Stimulated activated CD4-positive, alpha-beta T cell treated with anti-CD3 and anti-CD28 coated beads, Interleukin-15, amount 100 ng/mL, for 24 hours (primary cell): Measurements from ENCODE around the gene SSH2.
"Not testable (repeated sequence)": the region's sequence is repeated elsewhere in the genome, so short reads cannot be mapped to it uniquely, and the experiment has no call there.

Experiments
- DNase-seq: peaks from one replicate; pipeline ENCODE4 v3.0.0-alpha.2; 2020

The SSH2 gene

DNA sequence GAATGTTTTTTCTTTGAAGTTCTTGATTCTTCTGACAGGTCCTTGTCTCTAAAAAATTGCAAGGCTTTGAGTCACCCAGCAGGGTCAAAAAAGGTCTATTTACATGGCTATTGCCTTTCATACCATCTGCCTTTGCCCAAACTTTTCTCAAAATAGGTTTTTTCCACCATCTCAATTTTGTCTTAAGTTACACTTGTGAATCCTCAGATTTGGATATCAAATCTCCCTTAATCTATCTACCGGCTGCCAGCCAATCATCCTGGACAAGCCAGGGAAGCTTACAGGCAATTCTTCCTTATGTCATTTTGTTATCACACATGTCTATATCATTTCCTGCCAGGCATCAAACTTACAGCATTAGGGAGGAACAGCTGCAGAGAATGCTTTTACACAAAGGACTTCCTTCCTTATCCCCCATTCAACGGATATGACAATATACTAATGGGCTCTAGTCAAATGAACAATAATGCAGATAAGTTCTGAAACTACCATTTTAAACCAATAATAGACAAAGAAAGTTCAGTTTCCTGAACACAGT lies 203.2 kb downstream of the SSH2 start:
- no peak for DNase-seq

DNA sequence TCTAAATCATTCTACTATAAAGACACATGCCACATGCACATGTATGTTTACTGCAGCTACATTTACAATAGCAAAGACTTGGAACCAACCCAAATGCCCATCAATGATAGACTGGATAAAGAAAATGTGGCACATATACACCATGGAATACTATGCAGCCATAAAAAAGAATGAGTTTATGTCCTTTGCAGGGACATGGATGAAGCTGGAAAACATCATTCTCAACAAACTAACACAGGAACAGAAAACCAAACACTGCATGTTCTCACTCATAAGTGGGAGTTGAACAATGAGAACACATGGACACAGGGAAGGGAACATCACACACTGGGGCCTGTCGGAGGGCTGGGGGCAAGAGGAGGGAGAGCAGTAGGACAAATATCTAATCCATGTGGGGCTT lies 204.6 kb downstream of the SSH2 start:
- not testable (repeated sequence) for DNase-seq

DNA sequence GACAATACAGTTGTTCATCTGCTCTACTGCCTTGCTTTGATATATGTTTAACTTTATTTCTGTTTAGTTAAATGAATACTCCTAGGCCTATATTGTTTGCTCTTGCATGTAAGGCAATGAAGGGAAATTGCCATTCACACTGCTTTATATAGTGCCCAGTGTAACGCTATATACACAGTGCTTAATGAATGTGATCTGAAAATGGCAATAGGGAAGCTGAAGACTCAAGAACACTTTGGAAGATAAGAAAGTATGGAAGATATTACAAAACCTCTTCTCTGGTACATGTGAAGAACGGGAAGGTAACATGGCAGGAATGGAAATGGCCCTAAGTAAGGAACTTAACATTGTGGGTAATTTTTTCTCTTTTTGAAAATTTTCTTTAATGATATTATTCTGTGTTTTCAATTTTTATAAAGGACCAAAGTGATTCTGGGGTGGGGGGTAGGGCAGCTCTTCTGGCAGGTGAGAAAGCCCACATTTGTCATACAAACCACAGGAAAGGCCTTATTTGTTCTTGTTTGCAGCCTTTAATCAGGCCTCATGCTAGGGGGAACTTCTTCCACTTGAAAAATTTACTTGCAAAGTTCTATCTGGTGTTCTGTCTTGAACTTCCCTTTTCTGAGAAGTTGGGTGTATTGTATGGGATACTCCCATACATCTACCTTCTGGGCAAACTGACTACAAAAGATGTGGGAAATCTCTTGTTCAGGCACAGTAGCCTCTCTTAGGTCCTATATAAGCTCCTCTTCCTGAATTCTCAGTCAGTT lies 206.6 kb downstream of the SSH2 start:
- DNase-seq, result no peak

DNA sequence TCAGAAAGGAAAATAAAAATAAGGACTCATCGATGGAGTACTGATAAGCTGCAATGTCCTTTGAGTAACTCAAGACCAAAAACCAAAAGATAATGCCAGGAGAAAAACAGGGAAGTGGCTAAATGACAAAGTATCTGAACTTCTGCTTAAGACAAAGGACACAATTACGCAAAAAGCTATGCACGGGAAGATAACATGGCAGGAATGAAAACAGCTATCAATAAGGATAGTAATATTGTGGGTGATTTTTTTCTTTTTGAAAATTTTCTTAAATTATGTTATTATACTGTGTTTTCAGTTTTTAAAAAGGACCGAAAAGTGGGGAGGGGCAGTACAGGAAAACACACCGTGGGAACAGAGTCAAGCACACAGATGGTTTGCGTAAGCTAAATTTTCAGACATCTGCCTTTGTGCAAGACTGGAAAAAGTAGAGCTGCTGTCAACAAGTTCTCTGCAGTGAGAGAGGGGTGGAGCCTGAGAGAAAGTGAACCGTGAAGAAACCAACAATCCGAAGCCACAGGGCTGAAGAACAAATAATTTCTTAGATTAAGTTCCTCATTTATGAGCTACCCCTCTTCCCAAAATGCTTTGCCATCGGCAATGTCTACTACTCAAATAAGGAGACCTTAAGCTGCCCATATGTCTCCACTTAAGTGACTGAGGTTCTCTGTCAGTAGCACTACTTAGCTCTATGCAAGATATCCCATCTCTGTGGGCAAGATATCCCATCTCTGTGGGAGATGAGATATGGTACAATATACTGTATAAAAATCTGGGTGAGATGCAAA lies 207.4 kb downstream of the SSH2 start:
- DNase-seq, result peak; percentile 26

DNA sequence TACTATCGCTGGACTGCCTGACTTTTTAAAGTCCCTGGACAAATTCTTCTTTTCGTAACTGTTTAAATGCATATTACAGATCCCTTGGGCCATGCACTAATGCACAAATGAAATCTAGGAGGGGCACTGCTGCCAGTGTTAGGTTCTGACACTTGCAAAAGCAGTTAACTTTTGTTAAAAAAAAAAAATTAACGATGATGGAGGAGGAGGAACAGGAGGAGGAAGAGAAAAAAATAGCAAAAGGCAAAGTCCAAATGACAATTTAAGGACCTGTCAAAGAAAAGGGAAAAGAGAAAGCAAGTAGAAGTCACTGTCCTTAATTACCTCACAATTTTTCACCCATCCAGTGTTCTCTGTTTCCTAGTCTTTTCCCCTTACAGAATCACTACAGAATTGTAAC lies 209.5 kb downstream of the SSH2 start:
- DNase-seq, result no peak

DNA sequence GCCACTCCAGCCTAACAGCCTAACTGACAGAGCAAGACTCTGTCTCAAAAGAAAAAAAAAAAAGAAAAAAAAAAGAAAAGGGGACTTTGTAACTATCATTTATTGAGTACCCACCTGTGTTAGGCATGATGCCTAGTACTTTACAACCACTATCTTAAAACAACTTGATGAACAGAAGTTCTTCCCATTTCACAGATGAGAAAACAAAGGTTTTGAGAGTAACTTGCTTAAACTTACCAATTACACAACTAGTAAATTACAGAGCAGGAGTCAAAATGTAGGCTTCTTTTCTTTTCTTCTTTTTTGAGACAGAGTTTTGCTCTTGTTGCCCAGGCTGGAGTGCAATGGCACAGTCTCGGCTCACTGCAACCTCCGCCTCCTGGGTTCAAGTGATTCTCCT lies 210.6 kb downstream of the SSH2 start:
- DNase-seq, result no peak

DNA sequence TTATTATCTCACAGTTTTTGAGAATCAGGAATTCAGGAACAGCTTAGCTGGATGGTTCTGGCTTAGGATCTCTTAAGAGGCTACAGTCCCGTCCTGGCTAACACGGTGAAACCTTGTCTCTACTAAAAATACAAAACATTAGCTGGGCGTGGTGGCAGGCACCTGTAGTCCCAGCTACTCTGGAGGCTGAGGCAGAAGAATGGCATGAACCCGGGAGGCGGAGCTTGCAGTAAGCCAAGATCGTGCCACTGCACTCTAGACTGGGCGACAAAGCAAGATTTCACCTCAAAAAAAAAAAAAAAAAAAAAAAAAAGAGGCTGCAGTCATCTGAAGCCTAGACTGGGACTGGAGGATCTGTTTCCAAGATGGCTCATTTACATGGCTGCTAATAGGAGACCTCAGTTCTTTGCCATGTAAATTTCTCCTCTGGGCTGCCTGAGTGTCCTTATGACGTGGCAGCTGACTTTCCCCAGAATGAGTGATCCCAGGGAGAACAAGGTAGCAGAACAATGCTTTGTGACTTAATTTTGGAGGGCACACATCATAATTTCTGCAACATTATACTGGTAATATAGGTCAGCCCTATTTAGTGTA lies 211.5 kb downstream of the SSH2 start:
- DNase-seq, result no peak

DNA sequence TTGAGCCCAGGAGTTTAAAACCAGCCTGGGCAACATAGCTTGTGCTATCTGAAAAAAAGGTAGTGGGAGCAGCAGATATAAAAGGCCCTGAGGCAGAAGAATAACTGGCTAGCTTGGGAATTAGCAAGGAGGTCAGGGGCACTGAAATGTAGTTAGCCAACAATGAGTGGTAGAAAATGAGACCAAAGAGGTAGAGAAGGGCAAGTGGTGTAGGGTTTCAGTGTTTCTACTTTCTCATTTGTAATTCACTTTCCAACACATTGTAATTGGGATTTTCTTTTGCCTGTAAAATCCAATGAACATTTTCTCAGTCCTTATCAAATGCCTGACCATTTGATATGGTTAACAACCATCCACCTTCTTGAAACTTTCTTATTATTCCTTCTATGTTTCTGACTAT lies 212.2 kb downstream of the SSH2 start:
- no peak for DNase-seq

DNA sequence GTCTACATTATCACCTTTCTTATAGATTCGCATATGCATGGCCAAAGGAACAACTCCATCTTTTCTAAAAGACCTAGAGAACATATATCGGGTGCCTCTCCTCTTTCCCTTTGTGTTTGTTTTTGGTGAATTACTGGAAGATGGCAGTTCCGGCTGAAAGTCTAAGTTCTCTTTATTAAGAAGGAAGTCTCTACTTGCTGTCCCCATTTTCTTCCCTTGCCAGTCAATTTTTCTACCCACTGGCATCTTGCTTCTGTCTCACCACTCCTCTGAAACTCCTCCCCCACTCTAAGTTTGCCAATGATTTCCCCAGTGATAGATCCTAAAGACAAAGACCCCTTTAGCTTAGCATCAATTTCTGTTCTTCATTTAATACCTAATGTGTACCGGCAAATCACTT lies 213.5 kb downstream of the SSH2 start:
- no peak for DNase-seq

DNA sequence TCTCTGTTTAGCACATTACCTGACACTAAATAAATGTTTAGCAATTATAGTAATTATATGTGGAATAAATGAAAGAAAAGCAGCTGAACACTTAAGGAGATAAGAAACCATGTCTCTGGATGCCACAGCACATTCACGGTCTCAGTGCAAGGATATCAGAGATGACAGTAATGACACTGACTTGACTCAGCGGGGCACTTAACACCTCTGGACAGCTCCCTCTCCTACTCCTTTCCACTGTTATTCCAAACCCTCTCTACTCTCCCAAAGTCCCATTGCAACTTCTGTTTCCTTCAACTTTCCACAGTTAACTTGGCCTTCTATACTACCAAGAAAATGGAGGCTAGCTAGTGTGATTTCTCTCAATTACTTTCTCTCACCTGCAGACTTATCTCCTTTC lies 214.3 kb downstream of the SSH2 start:
- DNase-seq, result no peak

DNA sequence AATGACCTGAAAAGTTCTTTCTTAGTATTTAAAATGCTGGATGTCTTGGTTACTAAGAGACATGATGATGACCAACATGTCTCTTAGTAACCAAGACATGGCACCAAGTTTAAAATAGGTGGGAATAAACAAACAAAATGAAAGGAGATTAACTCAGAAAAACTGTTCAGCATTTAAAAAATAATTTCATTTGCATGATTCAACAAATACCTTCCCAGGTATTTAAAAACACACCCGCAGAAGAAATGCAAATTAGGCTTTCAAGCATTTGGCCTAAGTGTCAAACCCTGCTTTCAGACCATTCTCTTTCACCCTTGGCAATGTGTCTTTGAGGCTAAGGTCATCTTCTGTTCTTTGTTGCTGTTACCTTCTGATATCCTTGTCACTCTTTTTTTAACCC lies 215.9 kb downstream of the SSH2 start:
- no peak for DNase-seq

DNA sequence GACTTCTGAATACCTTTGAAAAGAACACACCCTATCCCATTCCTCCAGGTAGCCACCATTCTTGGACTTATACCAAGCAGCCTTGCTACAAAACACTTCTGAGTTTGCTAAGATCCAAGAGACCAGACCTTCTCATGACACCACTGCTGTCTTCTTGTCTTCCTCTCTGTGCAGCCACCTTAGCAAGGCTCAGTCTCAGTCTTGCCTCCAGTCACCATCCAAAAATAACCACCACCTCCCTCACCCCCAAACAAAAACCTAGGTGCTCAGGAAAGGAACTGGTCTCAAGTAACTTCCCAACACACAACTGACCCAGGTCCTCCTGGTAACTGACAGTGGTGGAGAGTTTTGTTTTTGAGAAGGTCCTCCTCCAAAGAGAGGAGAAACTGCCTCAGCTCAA lies 216.4 kb downstream of the SSH2 start:
- no peak for DNase-seq

DNA sequence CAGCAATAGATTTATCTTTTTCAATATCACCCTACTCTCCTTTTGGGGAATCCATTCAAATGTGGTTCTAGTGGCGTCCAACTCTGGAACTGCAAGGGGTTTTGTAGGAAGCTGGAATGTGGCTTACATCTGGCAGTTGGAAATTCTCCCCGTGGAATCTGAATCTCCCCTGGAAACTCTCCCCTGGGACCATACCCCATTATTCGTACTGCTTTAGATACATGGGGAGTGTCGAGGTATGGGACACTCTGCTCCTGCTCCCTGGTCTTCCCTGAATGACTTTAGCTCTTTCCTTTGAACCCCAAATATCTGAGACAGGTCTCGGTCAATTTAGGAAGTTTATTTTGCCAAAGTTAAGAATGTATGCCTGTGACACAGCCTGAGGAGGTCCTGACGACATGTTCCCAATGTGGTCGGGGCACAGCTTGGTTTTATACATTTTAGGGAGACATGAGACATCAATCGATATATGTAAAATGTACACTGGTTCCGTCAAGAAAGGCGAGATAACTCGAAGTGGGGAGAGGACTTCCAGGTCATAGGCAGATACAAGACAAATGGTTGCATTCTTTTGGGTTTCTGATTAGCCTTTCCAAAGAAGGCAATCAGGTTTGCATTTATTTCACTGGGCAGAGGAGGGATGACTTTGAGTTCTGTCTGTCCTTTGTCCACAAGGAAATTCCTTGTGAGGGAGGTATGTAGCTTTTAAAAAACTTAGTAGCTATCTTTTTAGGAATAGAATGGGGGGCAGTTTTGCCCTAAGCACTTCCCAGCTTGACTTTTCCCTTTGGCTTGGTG lies 218.2 kb downstream of the SSH2 start:
- no peak for DNase-seq

DNA sequence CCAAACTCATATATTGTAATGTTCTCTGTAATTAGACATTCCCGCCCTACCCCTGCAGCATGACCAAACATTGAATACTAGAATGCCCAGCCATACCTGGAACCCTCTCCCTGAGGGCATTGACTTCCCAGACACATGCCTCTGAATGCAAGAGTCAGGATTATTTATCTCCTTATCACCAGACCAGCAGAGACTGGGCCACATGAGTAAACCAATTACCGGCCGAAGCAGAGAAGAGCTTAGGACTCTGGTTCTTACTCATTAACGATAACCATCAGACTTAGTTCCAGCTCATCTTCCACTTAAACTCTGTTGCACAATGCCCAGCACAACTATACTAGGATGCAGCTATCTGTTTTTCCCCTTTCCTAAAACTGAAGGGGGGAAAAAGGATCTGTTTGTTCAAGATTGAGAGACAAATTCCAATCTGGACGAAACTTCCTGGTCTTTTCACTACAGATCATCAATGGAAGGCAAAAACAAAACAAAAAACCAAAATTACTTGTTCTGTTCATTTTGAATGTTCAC lies 219.1 kb downstream of the SSH2 start:
- no peak for DNase-seq

DNA sequence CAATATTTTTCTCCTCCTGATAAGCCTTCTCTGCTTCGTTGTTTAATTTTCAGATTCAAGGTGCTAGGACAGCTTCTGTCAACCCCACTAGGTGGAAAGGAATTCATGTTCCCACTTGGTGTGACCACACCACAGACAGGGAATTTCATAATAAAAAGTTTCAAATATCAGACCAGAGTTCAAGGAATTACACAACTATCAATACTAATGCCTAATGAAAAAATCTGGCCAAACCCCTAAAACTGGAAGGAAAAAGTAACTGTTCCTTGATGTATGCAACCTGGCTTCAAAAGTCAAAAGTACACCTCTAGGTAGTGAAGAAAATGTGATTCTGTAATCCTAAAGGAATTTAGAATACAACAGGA lies 219.5 kb downstream of the SSH2 start:
- DNase-seq, result no peak

DNA sequence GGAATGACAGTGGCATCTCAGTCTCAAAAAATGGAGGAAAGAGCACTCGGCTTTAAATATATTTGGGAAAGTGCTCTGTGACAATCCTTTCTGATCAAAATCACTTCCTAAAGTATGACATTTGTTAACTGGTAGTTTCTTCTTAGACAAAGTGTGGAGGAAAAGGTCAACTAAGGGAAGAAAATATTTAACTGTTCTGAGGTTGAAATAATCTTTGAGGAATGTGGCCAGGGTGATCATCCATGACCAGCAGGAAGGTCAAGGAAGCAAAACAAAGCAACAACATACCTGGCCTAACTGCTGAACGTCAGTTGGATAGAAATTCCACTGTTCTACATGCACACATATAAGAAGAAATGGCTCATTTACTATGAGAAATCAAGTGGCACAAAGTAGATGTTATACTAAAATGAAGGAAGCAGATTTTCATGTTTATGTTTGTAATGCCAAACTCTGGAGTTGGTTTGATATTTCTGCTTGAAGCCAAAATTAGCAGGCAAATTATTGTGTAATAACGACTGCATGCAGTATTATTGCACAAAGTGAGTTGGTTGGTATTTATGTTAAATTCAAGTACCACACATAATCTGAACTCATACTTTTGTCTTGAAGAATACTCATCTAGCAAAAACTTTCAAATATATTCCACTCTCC lies 220.0 kb downstream of the SSH2 start:
- no peak for DNase-seq

DNA sequence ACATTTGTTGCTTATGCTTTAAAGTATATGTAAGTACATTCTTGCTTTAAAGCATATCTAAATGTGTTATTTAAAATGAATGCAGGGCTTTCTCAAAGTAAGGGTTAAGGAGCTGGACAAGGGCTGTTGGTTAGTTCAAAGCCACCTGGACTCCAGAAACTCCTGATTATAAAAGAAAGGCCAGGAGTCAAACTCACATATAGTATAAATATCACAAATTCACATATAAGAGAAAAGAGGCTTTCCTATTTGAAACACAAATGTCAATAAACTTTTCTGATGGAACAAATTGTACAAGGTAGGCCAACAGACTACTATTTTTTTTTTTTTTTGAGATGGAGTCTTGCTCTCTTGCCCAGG lies 222.8 kb downstream of the SSH2 start:
- DNase-seq, result no peak

DNA sequence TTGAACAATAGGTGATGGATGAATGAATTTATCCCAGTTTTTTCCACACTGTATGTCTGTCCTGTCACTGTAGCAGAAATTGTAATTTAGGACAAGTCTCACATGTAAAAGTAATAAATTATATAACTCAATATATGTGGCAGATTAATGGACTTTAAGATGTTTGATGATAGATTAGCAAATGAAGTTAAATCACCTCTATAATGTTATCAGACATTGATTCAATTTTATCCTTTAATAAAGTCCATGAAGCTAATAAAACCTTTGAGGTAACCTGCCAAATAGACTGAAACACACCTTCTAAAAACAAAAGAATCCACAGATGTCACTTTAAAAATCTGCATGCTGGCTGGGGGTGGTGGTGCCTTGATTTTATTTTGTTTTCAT lies 224.0 kb downstream of the SSH2 start:
- no peak for DNase-seq

DNA sequence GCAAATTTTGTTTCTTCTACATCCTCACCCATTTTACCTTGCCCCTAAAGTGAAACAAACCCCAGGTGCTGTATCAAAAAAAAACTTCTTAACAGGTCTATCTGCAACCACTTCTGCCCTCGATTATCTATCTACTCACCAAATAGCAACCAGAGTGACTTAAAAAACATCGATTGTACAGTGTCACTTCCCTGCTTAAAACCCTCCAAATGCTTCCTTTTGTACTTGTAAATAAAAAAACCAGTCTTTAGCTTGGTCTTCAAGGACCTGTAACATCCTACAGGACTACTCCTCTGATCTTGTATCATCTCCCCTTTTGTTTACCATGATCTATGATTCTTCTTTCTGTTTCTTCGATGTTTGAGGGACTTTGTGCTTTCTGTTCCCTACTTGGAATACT lies 224.6 kb downstream of the SSH2 start:
- no peak for DNase-seq

DNA sequence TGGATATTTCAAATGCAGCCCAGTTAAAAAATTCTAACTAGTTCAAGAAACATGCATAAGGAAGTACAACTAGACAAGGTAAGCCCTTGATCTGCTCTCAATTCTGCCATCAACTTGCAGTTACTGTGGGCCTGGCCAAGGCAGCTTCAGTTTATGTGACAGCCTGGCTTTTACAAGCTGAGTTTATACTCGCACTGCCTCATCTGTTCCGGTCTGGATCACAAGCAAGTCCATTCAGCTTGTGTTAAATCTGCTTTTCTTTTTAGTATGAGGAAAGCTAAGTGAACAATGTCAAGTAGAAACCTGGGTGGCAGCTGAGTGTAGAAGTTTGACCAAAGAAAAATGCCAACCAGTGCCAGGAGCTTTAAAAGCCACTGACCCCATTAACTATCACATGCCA lies 230.7 kb downstream of the SSH2 start:
- DNase-seq, result no peak

DNA sequence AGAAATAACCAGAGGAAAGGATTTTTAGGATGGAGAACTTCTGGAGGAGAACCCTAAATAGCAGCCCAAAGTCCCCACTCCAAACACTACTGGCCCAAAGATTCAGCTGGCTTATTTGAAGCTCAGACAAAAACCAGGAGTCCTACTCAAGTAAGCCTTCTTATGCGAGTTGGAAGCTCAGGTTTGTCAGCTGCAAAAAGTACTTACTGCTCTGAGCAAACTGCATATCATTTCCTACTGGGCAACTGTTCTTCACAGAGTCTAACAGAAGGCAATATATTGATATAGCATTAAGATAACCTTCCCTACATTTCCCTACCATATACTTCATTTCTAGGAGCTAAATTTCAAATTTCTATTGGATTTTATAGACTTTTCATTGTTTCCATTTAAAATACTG lies 231.2 kb downstream of the SSH2 start:
- DNase-seq, result no peak

DNA sequence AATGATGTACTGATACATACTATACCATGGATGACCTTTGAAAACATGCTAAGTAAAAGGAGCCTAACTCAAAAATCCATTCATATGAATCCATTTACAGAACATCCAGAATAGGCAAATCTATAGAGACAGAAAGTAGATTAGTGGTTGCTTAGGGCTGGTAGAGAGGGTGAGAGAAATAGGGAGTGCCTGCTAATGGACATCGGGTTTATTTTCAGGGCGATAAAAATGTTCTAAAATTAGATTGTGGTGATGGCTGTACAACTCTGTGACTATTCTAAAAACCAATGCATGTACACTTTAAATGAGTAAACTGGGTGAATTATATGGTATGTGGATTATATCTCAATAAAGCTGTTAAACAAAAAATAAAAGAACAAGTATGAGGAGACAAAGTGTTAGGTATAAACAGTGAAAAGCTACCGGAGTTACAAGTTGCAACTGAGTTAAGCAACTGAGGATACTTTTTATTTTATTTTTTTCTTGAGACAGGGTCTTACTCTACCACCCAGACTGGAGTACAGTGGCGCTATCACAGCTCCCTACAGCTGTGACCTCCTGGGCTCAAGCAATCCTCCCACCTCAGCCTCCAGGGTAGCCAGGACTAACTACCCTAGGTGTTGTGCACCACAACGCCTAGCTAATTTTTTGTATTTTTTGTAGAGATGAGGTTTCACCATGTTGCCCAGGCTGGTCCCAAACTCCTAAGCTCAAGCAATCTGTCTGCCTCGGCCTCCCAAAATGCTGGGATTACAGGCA lies 231.8 kb downstream of the SSH2 start:
- DNase-seq, result no peak
